NCI-H82 treated with DMSO at 0.1 percent for 48 hours (cell line): ENCODE results near the gene SYNDIG1.

Source experiments
- DNase-seq: peaks from one replicate; lab custom pipeline; 2025; ENCODE audit not compliant: unreplicated experiment; lab: John Stamatoyannopoulos, UW

Gene SYNDIG1

DNA sequence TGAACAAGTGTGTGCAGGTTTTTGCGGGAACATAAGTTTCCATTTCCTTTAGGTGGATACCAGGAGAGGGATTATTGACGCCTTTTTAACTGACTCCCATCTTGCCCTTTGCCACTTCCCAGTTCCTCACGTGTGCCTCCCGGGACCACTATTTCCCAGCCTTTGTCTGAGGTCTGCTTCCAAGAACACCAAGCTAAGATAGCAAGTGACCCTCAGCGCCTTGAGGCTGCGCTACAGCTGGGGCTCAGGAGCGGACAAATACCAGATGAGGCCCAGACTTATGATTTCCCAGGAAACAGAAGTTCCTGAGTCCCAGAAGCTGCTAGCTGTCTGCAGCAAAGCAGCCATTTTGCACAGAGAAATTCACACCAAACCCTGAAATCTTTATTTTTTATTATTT, 216.7 kb downstream of the SYNDIG1 start:
- DNase-seq, result no peak

DNA sequence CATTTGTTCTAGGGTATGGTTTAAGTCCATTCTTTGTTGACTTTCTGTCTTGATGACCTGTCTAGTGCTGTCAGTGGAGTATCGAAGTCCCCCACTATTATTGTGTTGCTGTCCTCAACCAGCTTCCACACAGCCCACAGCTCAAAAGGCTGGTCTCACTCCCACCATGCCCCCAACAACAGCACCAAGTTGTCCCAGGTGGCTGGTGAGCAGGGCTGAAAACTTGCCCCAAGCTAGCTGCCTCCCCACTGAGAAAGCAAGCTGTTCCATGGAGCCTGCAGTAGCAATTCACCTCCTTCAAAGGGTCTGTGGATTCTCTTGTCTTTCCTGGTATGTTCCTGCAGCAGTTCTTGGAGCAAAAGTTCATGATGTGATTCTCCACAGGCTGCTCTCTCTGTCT, 221.0 kb downstream of the SYNDIG1 start:
- no peak for DNase-seq

DNA sequence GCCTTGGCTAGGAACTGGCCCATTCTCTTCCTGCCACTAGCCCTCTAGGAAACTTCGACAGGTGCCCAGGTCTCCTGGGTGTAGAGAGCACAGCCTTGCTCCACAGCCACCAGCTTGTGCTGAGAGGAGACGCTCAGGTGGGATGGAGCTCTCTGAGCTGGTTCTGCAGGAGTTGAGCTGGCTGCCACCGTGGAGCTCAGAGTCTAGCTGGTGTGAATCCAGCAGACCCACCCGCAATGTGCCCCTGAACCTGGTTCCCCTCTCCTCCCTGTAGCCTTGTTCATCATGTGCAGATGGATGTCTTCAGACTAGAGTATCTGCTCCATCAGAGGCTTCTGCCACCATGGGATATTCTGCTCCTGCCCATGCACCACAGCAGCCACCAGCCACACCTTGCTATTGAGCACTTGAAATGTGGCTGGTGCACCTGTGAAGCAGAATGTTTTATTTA, 222.5 kb downstream of the SYNDIG1 start:
- DNase-seq, result no peak

DNA sequence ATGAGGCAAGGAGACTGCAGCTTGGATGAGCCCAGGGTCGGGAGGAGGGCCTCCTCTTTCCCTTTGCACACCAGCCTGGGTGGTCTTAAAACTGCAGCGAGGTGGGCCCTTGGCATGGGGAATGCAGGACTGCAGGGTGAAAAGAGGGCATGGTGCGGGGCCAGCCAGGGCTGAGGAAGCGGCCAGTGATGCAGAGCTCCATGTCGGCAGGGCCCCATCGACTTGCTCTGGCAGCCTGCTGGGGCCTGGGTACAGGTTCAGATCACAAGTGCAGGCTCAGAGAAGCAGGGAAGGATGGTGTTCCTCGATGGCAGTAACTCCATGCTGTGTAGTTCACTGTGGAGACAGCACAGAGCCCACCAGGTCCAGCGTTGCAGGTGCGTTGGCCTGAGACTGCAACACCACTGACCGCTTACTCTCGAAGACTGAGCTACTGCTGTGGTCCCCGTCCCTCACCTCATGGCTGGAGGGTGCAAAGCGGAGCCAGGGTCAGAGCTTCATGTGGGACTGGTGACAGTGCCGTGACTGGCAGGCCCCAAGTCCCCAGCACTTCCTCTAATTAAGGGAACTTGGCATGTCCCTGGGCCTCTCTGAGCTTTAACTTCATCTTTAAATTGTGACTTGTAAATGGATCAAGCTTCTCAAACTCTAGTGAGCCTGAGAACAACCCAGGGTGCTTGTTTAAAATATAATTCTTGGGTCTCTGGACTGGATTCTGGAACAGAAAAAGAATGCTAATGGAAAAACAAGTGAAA, 223.2 kb downstream of the SYNDIG1 start:
- no peak for DNase-seq

DNA sequence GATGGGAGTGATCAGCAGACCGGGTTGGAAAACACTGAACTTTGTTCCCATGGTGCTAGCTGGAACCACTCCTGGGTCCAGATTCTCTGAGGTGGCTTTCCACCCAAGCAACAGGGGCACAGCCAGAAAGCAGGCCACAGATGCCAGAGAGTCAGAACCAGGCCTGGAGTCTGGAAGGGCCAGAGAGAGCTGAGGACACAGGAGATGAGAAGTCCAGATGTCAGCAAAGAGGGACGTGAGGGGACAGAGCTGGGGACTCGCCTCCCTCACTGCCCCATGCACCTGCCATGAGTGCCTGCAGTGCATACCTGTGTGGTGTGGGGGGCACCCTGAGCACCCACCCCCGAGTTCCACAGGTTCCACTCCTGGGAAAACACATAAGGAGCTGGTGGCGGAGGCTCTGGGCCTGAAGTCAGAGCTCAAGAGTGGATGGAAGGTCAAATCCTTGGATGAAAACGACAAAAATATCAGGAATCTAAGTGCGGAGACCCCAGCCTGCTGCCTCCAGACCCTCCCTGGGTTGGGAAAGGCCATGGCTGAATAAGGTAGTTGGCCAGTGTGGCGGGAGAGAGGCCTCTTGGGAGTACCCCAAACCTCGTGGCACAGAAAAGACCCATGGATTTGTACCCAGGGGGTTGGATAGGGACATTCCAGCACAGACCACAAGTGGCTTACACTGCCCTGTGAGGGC, 224.2 kb downstream of the SYNDIG1 start:
- DNase-seq, result no peak

- no peak for DNase-seq
Measured at GRCh38 chr20:24694157-24694726, 224.8 kb downstream of the SYNDIG1 start.

- no peak for DNase-seq
Measured at GRCh38 chr20:24694727-24695528, 225.5 kb downstream of the SYNDIG1 start.

DNA sequence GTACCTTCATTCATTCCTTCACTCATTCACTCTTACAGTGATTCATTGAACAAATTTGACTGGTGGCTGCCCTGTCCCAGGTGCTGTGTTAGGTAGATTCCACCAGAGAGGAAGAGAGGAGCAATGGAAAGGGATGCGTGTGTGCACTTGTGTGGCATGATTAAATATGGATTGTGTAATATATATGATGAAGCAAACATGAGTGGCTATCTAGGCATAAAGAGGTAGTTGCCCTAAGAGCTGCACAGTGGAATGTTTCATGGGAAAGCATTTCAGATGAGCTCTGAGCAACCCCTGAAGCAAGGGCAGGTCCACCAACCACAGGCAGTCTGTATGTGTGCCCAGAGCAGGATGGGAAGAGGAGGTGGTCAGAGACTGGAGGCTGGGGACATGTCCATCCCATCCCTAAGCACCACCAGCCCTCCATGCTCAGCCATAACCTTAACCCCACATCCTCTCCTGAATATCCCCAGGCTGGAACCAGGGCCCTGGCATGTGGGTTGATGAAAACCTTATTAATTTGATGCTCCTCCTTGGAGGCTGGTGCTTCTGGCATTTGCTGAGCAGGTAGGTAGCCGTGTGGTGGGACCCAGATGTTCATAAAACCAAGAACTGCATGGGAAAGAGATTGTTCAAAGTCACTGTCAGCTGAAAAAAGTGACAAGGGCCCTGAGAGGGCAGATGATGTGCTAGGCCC, 226.2 kb downstream of the SYNDIG1 start:
- DNase-seq, result no peak

DNA sequence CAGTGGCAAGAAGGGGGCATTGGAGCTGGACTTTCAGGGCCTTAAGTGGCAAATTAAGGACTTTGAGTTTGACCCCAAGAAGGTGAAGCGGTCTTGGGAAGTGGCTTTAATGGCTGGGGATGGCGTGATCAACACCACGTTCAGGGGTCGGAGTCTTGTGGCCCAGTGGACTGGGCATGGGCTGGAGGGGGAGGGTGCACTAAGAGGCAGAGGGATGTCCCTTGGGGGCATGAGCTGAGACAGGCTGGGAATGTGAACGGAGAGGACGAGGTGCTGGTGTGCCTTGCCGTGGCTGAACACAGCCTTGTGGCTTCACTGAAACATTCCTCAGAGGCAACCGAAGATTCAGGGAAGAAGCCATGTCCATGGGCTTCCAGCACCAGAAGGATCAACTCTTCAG, 227.0 kb downstream of the SYNDIG1 start:
- DNase-seq, result no peak

- no peak for DNase-seq
Measured at GRCh38 chr20:24697411-24697810, 228.0 kb downstream of the SYNDIG1 start.

DNA sequence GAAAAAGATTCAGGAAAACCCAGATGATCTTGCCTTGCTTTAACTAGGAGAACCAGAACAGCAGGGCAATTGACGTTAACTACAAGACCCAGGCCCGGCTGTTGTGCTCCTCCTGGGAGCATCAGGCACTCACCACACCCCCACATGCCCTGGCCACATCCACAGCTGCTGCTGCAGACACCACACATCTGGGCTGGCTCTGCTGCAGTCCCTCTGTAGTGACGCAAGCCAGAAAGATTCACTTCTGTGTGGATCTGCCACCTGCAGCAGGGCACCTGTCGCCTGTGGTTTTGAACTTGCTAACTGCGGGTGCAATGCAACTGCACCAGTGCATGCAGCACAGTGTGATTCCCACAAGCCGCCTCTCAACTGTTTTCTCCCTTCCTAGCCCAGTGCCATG, 228.8 kb downstream of the SYNDIG1 start:
- no peak for DNase-seq

DNA sequence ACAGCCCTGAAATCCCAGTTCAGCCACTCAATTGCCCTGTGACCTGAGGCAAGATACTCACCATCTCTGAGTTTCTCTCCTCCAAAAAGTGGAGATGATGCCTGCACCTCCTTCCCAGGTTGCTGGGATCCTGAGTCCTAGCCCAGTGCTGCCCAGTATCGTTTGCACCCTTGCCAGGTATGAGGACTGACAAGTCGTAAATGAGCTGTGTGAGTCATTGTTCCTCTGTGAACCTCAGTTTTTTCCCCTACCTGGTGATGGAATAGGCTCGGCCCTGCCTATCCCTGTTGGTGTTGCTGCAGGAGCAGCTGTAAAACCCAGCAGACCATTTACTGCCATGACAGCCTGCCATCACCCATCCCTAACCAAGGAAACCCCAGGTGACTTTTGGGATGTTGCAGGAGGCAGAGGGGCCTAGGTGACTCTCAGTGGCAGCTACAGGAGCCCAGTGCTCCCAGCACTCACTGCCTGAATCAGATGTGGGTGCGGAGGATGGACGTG, 229.3 kb downstream of the SYNDIG1 start:
- DNase-seq, result no peak

GRCh38 chr20:24699321-24700165, 230.1 kb downstream of the SYNDIG1 start:
- no peak for DNase-seq

DNA sequence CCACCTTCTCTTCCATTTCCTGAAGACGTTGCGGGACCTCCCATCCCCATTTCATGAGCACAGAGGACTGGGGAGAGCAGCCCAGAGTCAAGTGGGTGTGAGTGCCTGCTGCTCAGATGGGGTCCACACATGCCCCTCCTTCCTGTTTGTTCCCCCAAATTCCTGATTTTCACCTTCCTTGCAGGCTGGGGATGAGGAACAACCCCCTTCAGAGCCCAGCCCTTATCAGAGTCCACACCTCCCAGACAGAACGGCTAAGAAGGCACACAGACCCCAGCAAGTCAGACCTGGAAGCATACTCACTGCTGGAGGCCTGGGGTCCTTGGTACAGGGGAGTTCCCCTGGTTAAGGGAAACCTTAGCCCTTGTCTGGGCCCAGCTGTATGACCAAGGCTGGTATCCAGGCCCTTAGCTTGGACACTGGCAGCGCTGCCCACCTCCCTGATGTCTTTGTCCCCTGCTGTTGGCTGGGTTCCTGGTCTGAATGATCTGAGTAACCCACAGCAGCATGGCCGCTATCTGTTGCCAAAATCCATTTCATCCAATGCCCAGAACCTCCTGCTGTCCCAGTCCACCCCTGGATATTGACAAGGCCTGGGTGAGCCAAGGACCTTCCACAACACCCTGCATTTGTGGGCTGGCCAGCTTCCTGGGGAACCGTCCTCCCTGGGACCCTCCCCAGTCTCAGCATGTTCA, 230.9 kb downstream of the SYNDIG1 start:
- DNase-seq, result no peak

DNA sequence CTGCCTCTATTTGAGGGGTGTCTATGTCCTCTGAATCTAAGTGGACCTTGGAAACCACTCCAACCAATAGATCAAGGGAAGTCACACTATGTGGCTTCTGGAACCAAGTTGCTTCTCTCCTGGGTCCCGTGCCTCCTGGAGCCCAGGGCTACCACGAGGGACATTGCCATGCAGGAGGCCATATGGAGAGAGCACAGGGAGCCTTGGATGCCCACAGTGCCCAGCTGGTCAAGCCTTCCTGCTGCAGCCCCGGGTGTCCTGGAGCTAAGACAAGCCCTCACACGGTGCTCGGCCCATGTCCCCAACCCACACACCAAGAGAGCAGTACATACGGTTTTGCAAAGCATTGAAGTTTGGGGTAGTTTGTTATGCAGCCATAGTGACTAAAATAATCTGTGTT, 231.6 kb downstream of the SYNDIG1 start:
- DNase-seq, result no peak

DNA sequence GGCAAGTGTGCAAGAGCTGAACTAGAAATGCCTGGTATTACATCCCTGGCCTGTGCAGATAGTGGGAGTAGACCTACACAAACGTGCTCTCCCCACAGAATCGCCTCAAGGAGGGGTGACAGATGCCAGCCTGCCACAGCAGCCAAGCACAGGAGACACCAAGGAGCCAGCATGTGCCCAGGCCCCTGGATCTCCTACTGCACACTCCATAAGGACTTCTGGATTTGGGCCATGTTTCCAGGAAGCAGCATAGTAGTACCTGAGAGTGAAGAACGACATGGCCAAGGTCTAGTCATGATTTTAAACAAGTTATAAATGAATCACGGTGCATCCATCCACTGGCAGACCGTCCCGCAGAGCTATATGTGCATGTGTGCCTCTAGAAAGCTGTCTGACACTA, 232.2 kb downstream of the SYNDIG1 start:
- DNase-seq, result no peak

- no peak for DNase-seq
Measured at GRCh38 chr20:24702501-24703283, 233.3 kb downstream of the SYNDIG1 start.

DNA sequence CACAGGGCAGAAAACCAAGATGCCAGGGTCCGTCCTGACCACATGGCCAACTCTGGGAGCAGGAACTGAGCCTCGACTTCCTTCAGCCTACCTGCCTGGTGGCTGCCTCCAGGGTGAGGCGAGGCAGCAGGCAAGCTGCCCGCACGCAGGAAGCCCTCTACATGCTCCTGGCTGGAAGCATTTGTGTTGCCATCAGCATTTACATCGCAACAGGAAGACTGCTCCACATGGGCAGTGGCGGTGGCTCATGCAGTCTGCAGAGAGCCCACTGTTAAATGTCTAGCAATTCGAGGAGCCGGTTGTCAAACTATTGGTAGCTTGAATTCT, 233.8 kb downstream of the SYNDIG1 start:
- no peak for DNase-seq

DNA sequence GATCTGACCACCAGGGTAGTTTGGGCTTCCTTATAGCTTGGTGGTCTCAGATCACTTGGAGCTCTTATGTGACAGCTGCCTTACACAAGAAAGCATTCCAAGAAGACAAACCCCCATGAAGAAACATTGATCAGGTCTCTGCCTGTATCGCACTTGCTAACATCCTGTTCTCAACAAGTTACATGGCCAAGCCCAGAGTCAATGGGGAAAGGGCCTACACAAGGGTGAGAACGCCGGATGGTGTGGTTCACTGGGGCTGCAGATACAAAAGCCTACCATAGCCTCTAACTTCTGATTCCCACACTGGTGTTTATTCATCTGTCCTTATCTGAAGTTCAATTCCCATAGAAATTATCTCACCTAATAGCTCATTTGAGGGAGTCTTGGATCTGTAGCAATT, 235.5 kb downstream of the SYNDIG1 start:
- DNase-seq, result no peak
